CD4-positive, alpha-beta T cell (primary cell): ENCODE data around the gene LRRC52. TPM values are rescaled to one million over a fixed set of nuclear protein-coding genes. Genes with fewer than 3 reads are reported as not detected.
"Not testable (repeated sequence)": the region's sequence is repeated elsewhere in the genome, so short reads cannot be mapped to it uniquely, and the experiment has no call there.

Source experiments
- ATAC-seq: fragments of 200-7000 bp; cut with Tn5 transposase; one replicate; pipeline ENCODE4 v1.10.0; 2022; ENCODE audit warnings: mild to moderate bottlenecking; ENCODE audit not compliant: poor library complexity
- CTCF ChIA-PET: fragments of 350-600 bp; sonication (Branson Sonifier 250); formaldehyde crosslinking; loops from one replicate; lab custom pipeline; 2021; ENCODE audit warnings: antibody characterized with exemption, inconsistent platforms; lab: Charles Lee
- POLR2A ChIA-PET: fragments of 350-600 bp; sonication (Branson Sonifier 250); formaldehyde crosslinking; loops from one replicate; lab custom pipeline; 2021; ENCODE audit warnings: antibody characterized with exemption, inconsistent platforms; lab: Charles Lee
- DNase-seq, 14 experiments: peaks; one replicate each; pipeline ENCODE4 v3.0.0-alpha.2; 2013 to 2020; ENCODE audit warnings: mixed read lengths in 2 of 14
- H3K27ac ChIP-seq, 2 donors: one replicate each; pipeline versions ENCODE4 v1.5.1 to v1.7.0; 2013; ENCODE audit warnings: low read length in 2 of 2, low read depth in 1 of 2, mild to moderate bottlenecking in 1 of 2
- H3K27me3 ChIP-seq, 2 experiments: 1 replicate in 1 of 2; 2 replicates in 1 of 2; pipeline versions ENCODE4 v1.6.1 to v1.7.0; 2013; ENCODE audit warnings: low read length in 2 of 2, control low read depth in 1 of 2, mild to moderate bottlenecking in 1 of 2, moderate library complexity in 1 of 2; ENCODE audit not compliant: insufficient read depth in 2 of 2, control insufficient read depth in 1 of 2
- H3K36me3 ChIP-seq: one replicate; pipeline ENCODE4 v1.6.1; 2013; ENCODE audit warnings: low read length, control low read depth; ENCODE audit not compliant: insufficient read depth
- H3K4me1 ChIP-seq: one replicate; pipeline ENCODE4 v1.6.1; 2013; ENCODE audit warnings: low read length, control low read depth; ENCODE audit not compliant: insufficient read depth
- H3K4me3 ChIP-seq: one replicate; pipeline ENCODE4 v1.5.1; 2013; ENCODE audit warnings: mild to moderate bottlenecking, low read length, moderate library complexity
- H3K9me3 ChIP-seq, 2 experiments: 1 replicate in 1 of 2; 2 replicates in 1 of 2; pipeline versions ENCODE4 v1.6.1 to v1.7.0; 2013; ENCODE audit warnings: low read length in 2 of 2, mild to moderate bottlenecking in 2 of 2, control low read depth in 1 of 2, moderate library complexity in 1 of 2; ENCODE audit not compliant: control insufficient read depth in 1 of 2, insufficient read depth in 1 of 2
- H3K27ac Mint-ChIP-seq: one replicate; pipeline ENCODE4 v1.8.0; 2020; ENCODE audit warnings: mixed read lengths
- H3K27me3 Mint-ChIP-seq: one replicate; pipeline ENCODE4 v1.8.0; 2021; ENCODE audit warnings: mixed read lengths
- H3K36me3 Mint-ChIP-seq: one replicate; pipeline ENCODE4 v1.8.0; 2021; ENCODE audit warnings: low read depth, mixed read lengths
- H3K4me1 Mint-ChIP-seq: one replicate; pipeline ENCODE4 v1.8.0; 2021; ENCODE audit warnings: low read depth, mixed read lengths
- H3K4me3 Mint-ChIP-seq: one replicate; pipeline ENCODE4 v1.8.0; 2020; ENCODE audit warnings: mild to moderate bottlenecking, mixed read lengths
- H3K9me3 Mint-ChIP-seq: one replicate; pipeline ENCODE4 v1.8.0; 2020; ENCODE audit warnings: mixed read lengths
- intact Hi-C, 2 experiments: fragments of 100-400 bp; cut with DNase I in 1 of 2; cut with micrococcal nuclease in 1 of 2; formaldehyde crosslinking; loops; one replicate each; pipeline versions ENCODE4 v1.15.1 to v1.9.0; 2023 to 2025; cut with DNase I, micrococcal nuclease
- total RNA-seq, 174 experiments: library from RNA in 2 of 174; stranded (reverse) in 2 of 174; gene quantifications; one replicate each; pipeline ENCODE4 v1.2.3 and lab custom pipeline; 2021 to 2026
- TF ChIP-seq, protein P1 (sequence below): fragments of 200-600 bp; IDR thresholded peaks from one replicate; pipeline ENCODE4 v1.8.0; 2022; ENCODE audit warnings: antibody characterized with exemption, mild to moderate bottlenecking

LRRC52 gene
- total RNA-seq, 2 experiments from 2014 or later, result not detected

GRCh38 chr1:165580931-165581871 lies 37.4 kb downstream of the LRRC52 start:
- CTCF ChIA-PET, result no interaction called here
- intact Hi-C loops, result no loop called here

DNA sequence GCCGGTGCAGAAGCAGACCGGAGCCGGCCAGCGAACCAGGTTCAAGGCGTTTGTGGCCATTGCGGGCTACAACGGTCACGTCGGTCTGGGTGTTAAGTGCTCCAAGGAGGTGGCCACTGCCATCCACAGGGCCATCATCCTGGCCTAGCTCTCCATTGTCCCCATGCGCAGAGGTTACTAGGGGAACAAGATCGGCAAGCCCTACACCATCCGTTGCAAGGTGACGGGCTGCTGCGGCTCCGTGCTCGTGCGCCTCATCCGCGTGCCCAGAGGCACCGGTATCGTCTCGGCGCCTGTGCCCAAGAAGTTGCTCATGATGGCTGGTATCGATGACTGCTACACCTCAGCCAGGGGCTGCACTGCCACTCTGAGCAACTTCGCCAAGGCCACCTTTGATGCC lies 38.1 kb downstream of the LRRC52 start:
- ChIA-PET POLR2A (no interaction called here), CTCF (no interaction called here)
- Mint-ChIP-seq H3K4me3 (no peak overlapping the region), H3K27me3 (peaks cover 28% of the 10 kb centered on the region), H3K4me1 (no peaks in the 10 kb centered on the region), H3K9me3 (no peaks in the 10 kb centered on the region), H3K27ac (no peak overlapping the region), H3K36me3 (no peaks in the 10 kb centered on the region)
- Histone ChIP-seq H3K9me3 (peaks cover 0 to 8% of the 10 kb centered on the region in 2 experiments), H3K27ac (no peak overlapping the region), H3K36me3 (no peaks in the 10 kb centered on the region), H3K4me3 (no peak overlapping the region), H3K4me1 (no peaks in the 10 kb centered on the region), H3K27me3 (peaks cover 0 to 17% of the 10 kb centered on the region in 2 experiments)
- TF ChIP-seq, protein P1, sequence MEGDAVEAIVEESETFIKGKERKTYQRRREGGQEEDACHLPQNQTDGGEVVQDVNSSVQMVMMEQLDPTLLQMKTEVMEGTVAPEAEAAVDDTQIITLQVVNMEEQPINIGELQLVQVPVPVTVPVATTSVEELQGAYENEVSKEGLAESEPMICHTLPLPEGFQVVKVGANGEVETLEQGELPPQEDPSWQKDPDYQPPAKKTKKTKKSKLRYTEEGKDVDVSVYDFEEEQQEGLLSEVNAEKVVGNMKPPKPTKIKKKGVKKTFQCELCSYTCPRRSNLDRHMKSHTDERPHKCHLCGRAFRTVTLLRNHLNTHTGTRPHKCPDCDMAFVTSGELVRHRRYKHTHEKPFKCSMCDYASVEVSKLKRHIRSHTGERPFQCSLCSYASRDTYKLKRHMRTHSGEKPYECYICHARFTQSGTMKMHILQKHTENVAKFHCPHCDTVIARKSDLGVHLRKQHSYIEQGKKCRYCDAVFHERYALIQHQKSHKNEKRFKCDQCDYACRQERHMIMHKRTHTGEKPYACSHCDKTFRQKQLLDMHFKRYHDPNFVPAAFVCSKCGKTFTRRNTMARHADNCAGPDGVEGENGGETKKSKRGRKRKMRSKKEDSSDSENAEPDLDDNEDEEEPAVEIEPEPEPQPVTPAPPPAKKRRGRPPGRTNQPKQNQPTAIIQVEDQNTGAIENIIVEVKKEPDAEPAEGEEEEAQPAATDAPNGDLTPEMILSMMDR, result no peak
- intact Hi-C loops, result no loop called here
- no peak for ATAC-seq
- DNase-seq, result no peak

More at GRCh38 chr1:165580931-165581871, 37.4 kb downstream of the LRRC52 start:
- Mint-ChIP-seq H3K27me3 (peaks cover 25% of the 10 kb centered on the region), H3K9me3 (no peaks in the 10 kb centered on the region), H3K4me1 (no peaks in the 10 kb centered on the region), H3K27ac (no peak overlapping the region), H3K4me3 (no peak overlapping the region), H3K36me3 (no peaks in the 10 kb centered on the region)
- DNase-seq (no peak), ATAC-seq (no peak)
- TF ChIP-seq, protein P1, result no peak
- H3K36me3 ChIP-seq, result no peaks in the 10 kb centered on the region
- H3K27ac ChIP-seq, result no peak overlapping the region
- H3K4me1 ChIP-seq, result no peaks in the 10 kb centered on the region
- POLR2A ChIA-PET, result no interaction called here
- peaks cover 0 to 16% of the 10 kb centered on the region in 2 experiments for H3K27me3 ChIP-seq
- no peak overlapping the region for H3K4me3 ChIP-seq
- peaks cover 0 to 8% of the 10 kb centered on the region in 2 experiments for H3K9me3 ChIP-seq

- CTCF ChIA-PET, result interaction anchor here (1.4 to 3.0 kb wide), 2 partner anchors 193 to 219 kb away, joined by 6 to 11 read pairs; no protein-coding TSS in a partner anchor
- H3K4me1 Mint-ChIP-seq, result no peaks in the 10 kb centered on the region
- no peak overlapping the region for H3K27ac ChIP-seq
- POLR2A ChIA-PET, result no interaction called here
- peaks cover 0 to 8% of the 10 kb centered on the region in 2 experiments for H3K9me3 ChIP-seq
- no peak overlapping the region for H3K4me3 ChIP-seq
- no peaks in the 10 kb centered on the region for H3K4me1 ChIP-seq
- intact Hi-C loops, result no loop called here
- no peak overlapping the region for H3K27ac Mint-ChIP-seq
- no peak overlapping the region for H3K4me3 Mint-ChIP-seq
- H3K9me3 Mint-ChIP-seq, result no peaks in the 10 kb centered on the region
- no peaks in the 10 kb centered on the region for H3K36me3 ChIP-seq
- peaks cover 65% of the 10 kb centered on the region for H3K27me3 Mint-ChIP-seq
- TF ChIP-seq, protein P1, result no peak
- ATAC-seq, result no peak
- no peaks in the 10 kb centered on the region for H3K36me3 Mint-ChIP-seq
- no peak for DNase-seq
- H3K27me3 ChIP-seq, result peaks cover 0 to 45% of the 10 kb centered on the region in 2 experiments
These were observed 42.6 kb downstream of the LRRC52 start for GRCh38 chr1:165586398-165586797.

- not testable (repeated sequence) for H3K27ac Mint-ChIP-seq, H3K9me3 ChIP-seq, H3K4me3 Mint-ChIP-seq, H3K36me3 Mint-ChIP-seq, H3K4me1 ChIP-seq, H3K9me3 Mint-ChIP-seq, DNase-seq, H3K4me1 Mint-ChIP-seq, ATAC-seq, H3K27ac ChIP-seq, H3K36me3 ChIP-seq, H3K4me3 ChIP-seq
- intact Hi-C loops, result loop anchor here in 1 of 2 experiments (5.0 kb wide), 1 partner anchor 449 kb away; no protein-coding TSS in a partner anchor
- peaks cover 71% of the 10 kb centered on the region for H3K27me3 Mint-ChIP-seq
- POLR2A ChIA-PET, result interaction anchor here (3.2 kb wide), 1 partner anchor 198 kb away, joined by 21 read pairs; no protein-coding TSS in a partner anchor
- H3K27me3 ChIP-seq, result peaks cover 15 to 61% of the 10 kb centered on the region in 2 experiments
- CTCF ChIA-PET, result interaction anchor here (1.9 to 3.6 kb wide), 4 partner anchors 188 to 323 kb away, joined by 5 to 45 read pairs (median 12); no protein-coding TSS in a partner anchor
These were observed 47.6 kb downstream of the LRRC52 start for GRCh38 chr1:165591391-165591790.
